Trophoblast cell (in vitro differentiated cells and primary cell): Measurements from ENCODE around the gene VPS9D1.
A peak's percentile ranks its signal among the peaks of the same experiment; 100 is the strongest.

ENCODE experiments used
- DNase-seq, 2 donors: peaks; one replicate each; pipeline ENCODE4 v3.0.0-alpha.2; 2016
- H2AFZ ChIP-seq: 2 replicates; pipeline ENCODE4 v1.6.1; 2013; ENCODE audit warnings: low read length, moderate library complexity, mild to moderate bottlenecking; ENCODE audit not compliant: insufficient read depth, poor library complexity
- H2AK5ac ChIP-seq: 2 replicates; pipeline ENCODE4 v1.6.1; 2013; ENCODE audit warnings: mild to moderate bottlenecking, low read length
- H2BK120ac ChIP-seq: 2 replicates; pipeline ENCODE4 v1.6.1; 2013; ENCODE audit warnings: low read length, mild to moderate bottlenecking, moderate library complexity; ENCODE audit not compliant: insufficient read depth, poor library complexity
- H2BK12ac ChIP-seq: 2 replicates; pipeline ENCODE4 v1.6.1; 2013; ENCODE audit warnings: mild to moderate bottlenecking, low read length, moderate library complexity
- H2BK5ac ChIP-seq: 2 replicates; pipeline ENCODE4 v1.6.1; 2013; ENCODE audit warnings: low read length, low read depth, moderate library complexity, mild to moderate bottlenecking; ENCODE audit not compliant: poor library complexity
- H3K14ac ChIP-seq: 2 replicates; pipeline ENCODE4 v1.6.1; 2013; ENCODE audit warnings: mild to moderate bottlenecking, low read length
- H3K18ac ChIP-seq: 2 replicates; pipeline ENCODE4 v1.6.1; 2013; ENCODE audit warnings: mild to moderate bottlenecking, low read length
- H3K23ac ChIP-seq: 2 replicates; pipeline ENCODE4 v1.6.1; 2013; ENCODE audit warnings: low read length
- H3K27ac ChIP-seq: 2 replicates; pipeline ENCODE4 v1.5.1; 2013; ENCODE audit warnings: low read depth, mild to moderate bottlenecking, inconsistent platforms, low read length, moderate library complexity
- H3K27me3 ChIP-seq: 2 replicates; pipeline ENCODE4 v1.6.1; 2013; ENCODE audit warnings: inconsistent platforms, mild to moderate bottlenecking, low read length, moderate library complexity; ENCODE audit not compliant: insufficient read depth
- H3K36me3 ChIP-seq, 2 experiments: 1 replicate in 1 of 2; 2 replicates in 1 of 2; pipeline ENCODE4 v1.6.1; 2013; ENCODE audit warnings: low read length in 2 of 2, mild to moderate bottlenecking in 2 of 2, moderate library complexity in 1 of 2; ENCODE audit not compliant: insufficient read depth in 2 of 2, control insufficient read depth in 1 of 2
- H3K4ac ChIP-seq: 2 replicates; pipeline ENCODE4 v1.6.1; 2013; ENCODE audit warnings: low read depth, mild to moderate bottlenecking, low read length, moderate library complexity
- H3K4me1 ChIP-seq, 2 experiments: 1 replicate in 1 of 2; 2 replicates in 1 of 2; pipeline ENCODE4 v1.6.1; 2013; ENCODE audit warnings: low read length in 2 of 2, mild to moderate bottlenecking in 2 of 2, moderate library complexity in 1 of 2; ENCODE audit not compliant: insufficient read depth in 2 of 2, control insufficient read depth in 1 of 2
- H3K4me2 ChIP-seq: 2 replicates; pipeline ENCODE4 v1.6.1; 2013; ENCODE audit warnings: inconsistent platforms, mild to moderate bottlenecking, low read length, moderate library complexity
- H3K4me3 ChIP-seq: 2 replicates; pipeline ENCODE4 v1.5.1; 2013; ENCODE audit warnings: mild to moderate bottlenecking, low read depth, low read length, inconsistent platforms
- H3K79me1 ChIP-seq: one replicate; pipeline ENCODE4 v1.6.1; 2013; ENCODE audit warnings: low read length
- H3K79me2 ChIP-seq: 2 replicates; pipeline ENCODE4 v1.6.1; 2013; ENCODE audit warnings: low read length, mild to moderate bottlenecking; ENCODE audit not compliant: control insufficient read depth, insufficient read depth, poor library complexity
- H3K9ac ChIP-seq: 2 replicates; pipeline ENCODE4 v1.6.1; 2013; ENCODE audit warnings: mild to moderate bottlenecking, low read length
- H3K9me3 ChIP-seq: 2 replicates; pipeline ENCODE4 v1.6.1; 2013; ENCODE audit warnings: low read depth, mild to moderate bottlenecking, control low read depth, inconsistent platforms, low read length; ENCODE audit not compliant: insufficient read depth
- H4K12ac ChIP-seq: 2 replicates; pipeline ENCODE4 v1.6.1; 2013; ENCODE audit warnings: low read depth, mild to moderate bottlenecking, low read length, moderate library complexity
- H4K8ac ChIP-seq: 2 replicates; pipeline ENCODE4 v1.6.1; 2013; ENCODE audit warnings: low read depth, mild to moderate bottlenecking, low read length, moderate library complexity
- H4K91ac ChIP-seq: one replicate; pipeline ENCODE4 v1.6.1; 2013; ENCODE audit warnings: low read depth, mild to moderate bottlenecking, low read length, moderate library complexity
- WGBS: extraction: QIAGEN DNeasy Blood & Tissue Kit; methylation state at CpG from one replicate; pipeline ENCODE4 v1.1.7; 2013; ENCODE audit warnings: missing lambda C conversion rate; ENCODE audit not compliant: insufficient read length, insufficient coverage; ENCODE audit errors: extremely low coverage; 5-methylcytosine and 5-hydroxymethylcytosine counted together

The VPS9D1 gene

DNA sequence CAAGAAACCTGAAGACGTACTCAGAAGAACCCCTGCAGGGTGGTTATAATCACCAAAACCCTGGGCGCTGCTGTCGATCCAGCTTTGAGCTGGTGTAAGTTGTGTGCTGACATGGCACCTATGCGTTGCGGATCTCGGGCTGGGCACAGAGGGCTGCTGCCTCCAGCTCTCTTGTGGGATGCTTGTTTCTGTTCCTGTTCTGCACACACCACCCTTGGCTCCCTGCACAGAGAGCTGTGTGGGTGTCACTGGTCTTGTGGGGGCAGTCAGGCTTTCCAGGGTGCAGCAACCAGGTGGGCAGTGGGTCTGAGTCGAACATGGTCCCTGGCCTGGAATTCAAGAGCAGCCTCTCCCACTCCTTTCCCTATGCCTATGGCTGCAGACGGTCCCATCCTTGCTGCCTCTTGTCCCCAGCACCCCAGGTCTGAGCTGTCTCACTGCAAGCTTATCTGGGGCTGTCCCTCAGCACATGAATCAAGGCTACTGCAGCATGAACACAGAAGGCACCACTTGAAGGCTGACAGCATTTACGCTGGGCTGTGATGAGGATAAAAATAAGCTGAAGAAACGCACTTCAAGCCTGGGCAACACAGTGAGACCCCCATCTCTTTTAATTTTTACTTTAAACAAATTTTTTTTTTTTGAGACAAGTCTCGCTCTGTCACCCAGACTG lies 20.8 kb upstream of the VPS9D1 start:
- Histone ChIP-seq H3K14ac (no peak overlapping the region), H3K9ac (no peak overlapping the region), H2BK120ac (no peak overlapping the region), H3K4me3 (no peak overlapping the region), H4K91ac (no peak overlapping the region), H3K4me1 (no peaks in the 10 kb centered on the region), H3K18ac (no peak overlapping the region), H3K27me3 (no peaks in the 10 kb centered on the region), H3K4ac (no peak overlapping the region), H4K12ac (peak overlapping the region; percentile 15), H4K8ac (no peak overlapping the region), H3K9me3 (peaks cover 1% of the 10 kb centered on the region), H2AK5ac (no peak overlapping the region), H2BK12ac (no peak overlapping the region), H2BK5ac (no peak overlapping the region), H3K4me2 (no peak overlapping the region), H3K36me3 (peaks cover 80 to 82% of the 10 kb centered on the region in 2 experiments), H3K27ac (no peak overlapping the region), H3K79me2 (no peaks in the 10 kb centered on the region), H3K23ac (no peak overlapping the region), H3K79me1 (no peaks in the 10 kb centered on the region), H2AFZ (no peak overlapping the region)
- DNase-seq: no peak
- WGBS: no CpG with 5 or more reads among the region's 11 CpGs

DNA sequence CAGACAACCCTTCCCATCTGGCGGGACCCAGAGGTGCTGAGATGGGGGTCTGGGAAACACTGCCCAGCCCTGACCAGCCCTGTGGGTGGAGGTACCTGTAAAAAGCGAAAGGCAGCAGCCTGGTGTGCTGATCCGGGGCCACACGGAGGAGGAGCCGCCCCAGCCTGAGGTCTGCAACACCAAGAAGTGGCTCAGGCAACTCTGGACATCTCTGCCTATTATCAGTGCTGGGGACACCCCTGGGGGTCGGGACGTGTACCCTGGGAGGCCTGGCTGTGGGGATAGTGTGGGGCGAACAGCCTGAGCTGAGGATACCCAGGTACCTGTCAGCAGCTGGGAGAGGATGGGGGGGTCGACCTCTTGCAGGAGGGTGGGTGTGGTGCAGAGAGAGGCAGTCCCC lies 18.7 kb upstream of the VPS9D1 start:
- no peaks in the 10 kb centered on the region for H3K79me2 ChIP-seq
- H3K14ac ChIP-seq: no peak overlapping the region
- H4K8ac ChIP-seq: no peak overlapping the region
- H3K9me3 ChIP-seq: peaks cover 1% of the 10 kb centered on the region
- H2AK5ac ChIP-seq: no peak overlapping the region
- H3K18ac ChIP-seq: no peak overlapping the region
- H3K4ac ChIP-seq: no peak overlapping the region
- no peaks in the 10 kb centered on the region for H3K27me3 ChIP-seq
- no peak overlapping the region for H2BK12ac ChIP-seq
- H3K4me2 ChIP-seq: no peak overlapping the region
- no peak overlapping the region for H4K91ac ChIP-seq
- H3K4me1 ChIP-seq: no peaks in the 10 kb centered on the region
- no peak overlapping the region for H4K12ac ChIP-seq
- no peak overlapping the region for H3K27ac ChIP-seq
- no peak overlapping the region for H2AFZ ChIP-seq
- no peak overlapping the region for H3K23ac ChIP-seq
- no peak overlapping the region for H2BK120ac ChIP-seq
- no peak overlapping the region for H3K9ac ChIP-seq
- H3K4me3 ChIP-seq: no peak overlapping the region
- peaks cover 80 to 81% of the 10 kb centered on the region in 2 experiments for H3K36me3 ChIP-seq
- H3K79me1 ChIP-seq: no peaks in the 10 kb centered on the region
- H2BK5ac ChIP-seq: no peak overlapping the region
- no CpG with 5 or more reads among the region's 9 CpGs for WGBS
- DNase-seq: no peak

DNA sequence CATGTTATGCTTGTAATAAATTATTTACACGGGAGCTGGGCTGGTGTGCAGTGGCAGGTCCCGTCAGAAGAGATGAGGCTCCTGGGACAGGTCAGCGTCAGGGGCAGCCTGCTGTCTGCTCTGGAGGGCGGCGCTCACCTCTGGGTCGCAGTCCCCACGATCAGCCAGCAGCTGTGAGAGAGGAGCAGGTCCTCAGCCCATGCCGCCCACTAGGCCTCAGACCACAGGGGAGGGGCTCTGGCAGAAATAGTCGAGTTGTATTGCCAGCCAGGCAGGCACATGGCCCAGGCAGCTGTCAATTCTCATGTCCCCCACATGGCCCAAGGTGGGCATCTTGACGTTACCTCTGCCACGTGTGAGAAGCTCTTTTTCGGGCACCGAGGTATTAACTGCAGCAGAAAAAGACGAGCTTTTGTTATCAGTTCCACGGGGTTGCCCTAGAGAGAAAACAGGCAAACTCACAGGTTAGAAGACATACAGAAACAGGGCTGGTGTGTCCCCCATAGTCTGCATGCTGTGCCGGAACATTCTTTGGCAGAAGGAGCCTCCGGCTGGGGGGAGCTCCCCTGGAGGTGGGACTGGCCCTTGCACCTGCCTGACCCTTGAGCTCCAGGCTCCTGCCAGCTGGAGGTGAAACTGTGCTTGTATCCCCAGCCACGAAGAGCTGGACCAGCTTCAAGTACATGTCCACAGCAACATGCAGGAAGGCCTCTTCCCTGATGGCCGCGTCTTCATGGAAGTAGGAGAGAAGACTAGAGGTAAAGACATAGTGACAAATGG lies 18.0 kb upstream of the VPS9D1 start:
- no peak overlapping the region for H3K23ac ChIP-seq
- H3K18ac ChIP-seq: no peak overlapping the region
- no peak overlapping the region for H2AFZ ChIP-seq
- peaks cover 78 to 80% of the 10 kb centered on the region in 2 experiments for H3K36me3 ChIP-seq
- H3K27me3 ChIP-seq: no peaks in the 10 kb centered on the region
- no peak overlapping the region for H2BK120ac ChIP-seq
- H2AK5ac ChIP-seq: no peak overlapping the region
- H3K4ac ChIP-seq: no peak overlapping the region
- H3K79me2 ChIP-seq: no peaks in the 10 kb centered on the region
- peaks cover 1% of the 10 kb centered on the region for H3K9me3 ChIP-seq
- no peak overlapping the region for H3K4me3 ChIP-seq
- no peak overlapping the region for H3K14ac ChIP-seq
- H4K91ac ChIP-seq: no peak overlapping the region
- H4K8ac ChIP-seq: no peak overlapping the region
- no peaks in the 10 kb centered on the region for H3K79me1 ChIP-seq
- no peak overlapping the region for H3K4me2 ChIP-seq
- WGBS: no CpG with 5 or more reads among the region's 20 CpGs
- no peak for DNase-seq
- no peak overlapping the region for H4K12ac ChIP-seq
- no peaks in the 10 kb centered on the region for H3K4me1 ChIP-seq
- no peak overlapping the region for H3K9ac ChIP-seq
- no peak overlapping the region for H3K27ac ChIP-seq
- no peak overlapping the region for H2BK12ac ChIP-seq
- H2BK5ac ChIP-seq: no peak overlapping the region

DNA sequence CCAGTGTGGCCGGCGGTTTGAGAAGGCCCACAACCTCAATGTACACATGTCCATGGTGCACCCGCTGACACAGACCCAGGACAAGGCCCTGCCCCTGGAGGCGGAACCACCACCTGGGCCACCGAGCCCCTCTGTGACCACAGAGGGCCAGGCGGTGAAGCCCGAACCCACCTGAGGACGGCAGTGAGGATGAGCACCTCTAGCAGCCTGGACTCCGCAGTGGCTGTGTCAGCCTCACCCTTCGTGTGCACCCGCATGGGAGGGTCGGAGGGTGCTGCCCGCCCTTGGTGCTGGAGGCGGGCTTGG lies 17.3 kb upstream of the VPS9D1 start:
- Histone ChIP-seq H3K14ac (no peak overlapping the region), H2BK12ac (no peak overlapping the region), H3K18ac (no peak overlapping the region), H3K79me2 (no peaks in the 10 kb centered on the region), H3K9ac (no peak overlapping the region), H2AK5ac (no peak overlapping the region), H3K23ac (no peak overlapping the region), H4K91ac (no peak overlapping the region), H2BK5ac (no peak overlapping the region), H2AFZ (no peak overlapping the region), H3K27ac (no peak overlapping the region), H3K9me3 (peaks cover 2% of the 10 kb centered on the region), H3K36me3 (peaks cover 80 to 85% of the 10 kb centered on the region in 2 experiments), H3K79me1 (no peaks in the 10 kb centered on the region), H4K8ac (no peak overlapping the region), H3K4me1 (no peaks in the 10 kb centered on the region), H3K27me3 (no peaks in the 10 kb centered on the region), H2BK120ac (no peak overlapping the region), H3K4ac (no peak overlapping the region), H3K4me3 (no peak overlapping the region), H4K12ac (no peak overlapping the region), H3K4me2 (no peak overlapping the region)
- DNase-seq: no peak
- WGBS: no CpG with 5 or more reads among the region's 14 CpGs
